Measurements from ENCODE around the gene SLC16A14. TPM values are rescaled to one million over a fixed set of nuclear protein-coding genes. Genes with fewer than 3 reads are reported as not detected.

The SLC16A14 gene
- total RNA-seq, 1 experiment from 2014 or later: 3.2 TPM

- H3K4me3 ChIP-seq (ENCODE audit: low read depth in 2 of 2, low read length in 2 of 2): no peak overlapping the region
- H3K9me3 ChIP-seq (ENCODE audit: control insufficient read depth, insufficient read depth, low read depth, low read length): no peaks in the 10 kb centered on the region
- intact Hi-C loops (cut with micrococcal nuclease; ENCODE audit: unreplicated experiment): no loop called here
- H3K27ac ChIP-seq (ENCODE audit: low read length): no peak overlapping the region
- ATAC-seq (no peak), DNase-seq (ENCODE audit: low read depth, low spot score) (no peak)
- TF ChIP-seq SIN3A (IDR thresholded peaks at IDR 0.05; ENCODE audit: borderline replicate concordance, insufficient read depth, low read depth, low read length) (no peak), TCF7L2 (IDR thresholded peaks at IDR 0.05; ENCODE audit: low read depth, low read length) (no peak), POLR2AphosphoS5 (IDR thresholded peaks at IDR 0.05; ENCODE audit: low read depth, low read length) (no peak), CTCF (IDR thresholded peaks at IDR 0.05) (no peak)
- TF ChIP-seq, protein P1, sequence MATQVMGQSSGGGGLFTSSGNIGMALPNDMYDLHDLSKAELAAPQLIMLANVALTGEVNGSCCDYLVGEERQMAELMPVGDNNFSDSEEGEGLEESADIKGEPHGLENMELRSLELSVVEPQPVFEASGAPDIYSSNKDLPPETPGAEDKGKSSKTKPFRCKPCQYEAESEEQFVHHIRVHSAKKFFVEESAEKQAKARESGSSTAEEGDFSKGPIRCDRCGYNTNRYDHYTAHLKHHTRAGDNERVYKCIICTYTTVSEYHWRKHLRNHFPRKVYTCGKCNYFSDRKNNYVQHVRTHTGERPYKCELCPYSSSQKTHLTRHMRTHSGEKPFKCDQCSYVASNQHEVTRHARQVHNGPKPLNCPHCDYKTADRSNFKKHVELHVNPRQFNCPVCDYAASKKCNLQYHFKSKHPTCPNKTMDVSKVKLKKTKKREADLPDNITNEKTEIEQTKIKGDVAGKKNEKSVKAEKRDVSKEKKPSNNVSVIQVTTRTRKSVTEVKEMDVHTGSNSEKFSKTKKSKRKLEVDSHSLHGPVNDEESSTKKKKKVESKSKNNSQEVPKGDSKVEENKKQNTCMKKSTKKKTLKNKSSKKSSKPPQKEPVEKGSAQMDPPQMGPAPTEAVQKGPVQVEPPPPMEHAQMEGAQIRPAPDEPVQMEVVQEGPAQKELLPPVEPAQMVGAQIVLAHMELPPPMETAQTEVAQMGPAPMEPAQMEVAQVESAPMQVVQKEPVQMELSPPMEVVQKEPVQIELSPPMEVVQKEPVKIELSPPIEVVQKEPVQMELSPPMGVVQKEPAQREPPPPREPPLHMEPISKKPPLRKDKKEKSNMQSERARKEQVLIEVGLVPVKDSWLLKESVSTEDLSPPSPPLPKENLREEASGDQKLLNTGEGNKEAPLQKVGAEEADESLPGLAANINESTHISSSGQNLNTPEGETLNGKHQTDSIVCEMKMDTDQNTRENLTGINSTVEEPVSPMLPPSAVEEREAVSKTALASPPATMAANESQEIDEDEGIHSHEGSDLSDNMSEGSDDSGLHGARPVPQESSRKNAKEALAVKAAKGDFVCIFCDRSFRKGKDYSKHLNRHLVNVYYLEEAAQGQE (IDR thresholded peaks at IDR 0.05; ENCODE audit: insufficient read depth in 1 of 2, low read depth in 2 of 2, low read length in 1 of 2): no peak
- H3K36me3 ChIP-seq (ENCODE audit: control insufficient read depth, insufficient read depth, low read length): no peaks in the 10 kb centered on the region
- CTCF ChIA-PET: no interaction called here
- H3K27me3 ChIP-seq (ENCODE audit: control insufficient read depth, insufficient read depth, low read length): no peaks in the 10 kb centered on the region
- BruUV-seq (replicated peaks): no TSS peak
- POLR2A ChIA-PET: no interaction called here
- in situ Hi-C loops (cut with HindIII; ENCODE audit: low pct_unique_long_range_greater_than_20kb, low sequenced_read_pairs): no loop called here
- H3K4me1 ChIP-seq (ENCODE audit: control insufficient read depth, insufficient read depth, low read length): no peaks in the 10 kb centered on the region
Measured at GRCh38 chr2:230011617-230012016, 57.1 kb downstream of the SLC16A14 start.

DNA sequence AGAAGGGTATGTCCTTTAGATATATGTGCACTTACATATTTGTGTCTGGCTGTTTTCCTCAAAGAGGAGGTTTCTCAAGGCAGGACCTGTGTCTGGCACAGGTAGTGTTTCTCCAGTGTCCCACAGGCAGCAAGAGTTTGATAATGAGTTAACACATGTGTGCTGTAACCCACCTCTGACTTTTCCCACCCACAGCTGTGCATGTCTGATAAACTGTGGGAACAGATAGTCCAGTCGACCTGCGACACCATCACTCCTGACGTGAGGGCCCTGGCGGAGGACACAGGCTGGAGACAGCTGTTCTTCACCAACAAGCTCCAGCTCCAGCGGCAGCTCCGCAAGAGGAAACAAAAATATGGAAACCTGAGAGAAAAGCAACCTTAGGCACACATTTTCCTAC is 58.2 kb downstream of the SLC16A14 start:
- H3K27ac ChIP-seq (ENCODE audit: low read length): no peak overlapping the region
- intact Hi-C loops (cut with micrococcal nuclease; ENCODE audit: unreplicated experiment) (no loop called here), in situ Hi-C loops (cut with HindIII; ENCODE audit: low pct_unique_long_range_greater_than_20kb, low sequenced_read_pairs) (no loop called here)
- TF ChIP-seq SIN3A (IDR thresholded peaks at IDR 0.05; ENCODE audit: borderline replicate concordance, insufficient read depth, low read depth, low read length): no peak
- no peak for TF ChIP-seq CTCF (IDR thresholded peaks at IDR 0.05)
- TF ChIP-seq, protein P1 (IDR thresholded peaks at IDR 0.05; ENCODE audit: insufficient read depth in 1 of 2, low read depth in 2 of 2, low read length in 1 of 2): no peak
- TF ChIP-seq POLR2AphosphoS5 (IDR thresholded peaks at IDR 0.05; ENCODE audit: low read depth, low read length): no peak
- no peak for TF ChIP-seq TCF7L2 (IDR thresholded peaks at IDR 0.05; ENCODE audit: low read depth, low read length)
- no peak for DNase-seq (ENCODE audit: low read depth, low spot score)
- ATAC-seq: no peak
- BruUV-seq (replicated peaks): no TSS peak
- H3K27me3 ChIP-seq (ENCODE audit: control insufficient read depth, insufficient read depth, low read length): no peaks in the 10 kb centered on the region
- POLR2A ChIA-PET: no interaction called here
- no peak overlapping the region for H3K4me3 ChIP-seq (ENCODE audit: low read depth in 2 of 2, low read length in 2 of 2)
- no peaks in the 10 kb centered on the region for H3K36me3 ChIP-seq (ENCODE audit: control insufficient read depth, insufficient read depth, low read length)
- H3K4me1 ChIP-seq (ENCODE audit: control insufficient read depth, insufficient read depth, low read length): no peaks in the 10 kb centered on the region
- CTCF ChIA-PET: no interaction called here
- no peaks in the 10 kb centered on the region for H3K9me3 ChIP-seq (ENCODE audit: control insufficient read depth, insufficient read depth, low read depth, low read length)
